ENCODE results near the gene ARHGAP10.

GRCh38 chr4:147833254-147833653 lies 101.4 kb downstream of the ARHGAP10 start:
- no peak for TF ChIP-seq CTCF (conservative IDR thresholded peaks at IDR 0.05; ENCODE audit: low read depth, low read length)
- no peak for TF ChIP-seq EZH2 (IDR thresholded peaks at IDR 0.05; ENCODE audit: borderline replicate concordance, low read depth, low read length, poor library complexity, severe bottlenecking)

All from A673 (cell line).